Measurements from ENCODE around the gene SULT6B1.

DNA sequence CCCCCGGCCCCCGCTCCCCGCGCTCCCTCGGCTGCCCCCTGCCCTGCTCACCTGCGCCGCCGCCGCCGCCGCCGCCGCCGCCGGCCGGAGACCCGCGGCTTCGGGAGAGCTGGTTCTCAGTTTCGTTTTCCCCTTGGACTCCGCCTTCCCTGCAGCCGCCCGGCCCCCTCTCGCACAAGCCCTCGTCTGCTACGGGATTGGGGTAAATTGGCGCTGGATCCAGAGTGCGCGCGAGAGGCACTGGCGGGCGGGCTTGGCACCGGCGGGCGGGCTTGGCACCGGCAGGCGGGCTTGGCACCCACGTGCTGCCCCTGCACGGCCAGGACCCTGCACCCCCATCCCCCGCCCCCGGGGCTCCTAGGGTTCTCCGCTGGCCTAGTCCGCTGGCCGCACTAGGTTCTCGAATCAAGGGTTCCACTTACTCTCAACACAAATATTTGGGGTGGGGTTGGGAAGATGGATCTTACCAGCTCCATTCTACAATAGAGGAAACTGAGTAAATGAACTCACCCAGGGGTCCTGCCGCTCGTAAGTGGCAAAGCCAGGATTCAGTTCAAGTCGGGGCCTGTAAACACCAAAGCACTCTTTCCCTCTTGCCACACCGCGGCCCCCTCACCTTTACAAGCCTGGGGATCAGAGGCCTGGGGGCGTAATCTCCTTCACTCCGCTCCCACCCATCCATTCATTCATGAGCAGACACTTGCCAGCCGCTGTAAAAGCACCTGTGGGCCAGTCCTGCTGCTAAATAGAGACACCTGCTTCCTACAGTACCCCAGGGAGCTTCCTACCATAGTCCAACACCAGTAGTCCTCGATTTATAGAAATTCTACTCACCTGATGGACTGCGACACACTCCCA is 31.4 kb downstream of the SULT6B1 start, which contains the start of gene EIF2AK2:
- TF ChIP-seq, protein P1, sequence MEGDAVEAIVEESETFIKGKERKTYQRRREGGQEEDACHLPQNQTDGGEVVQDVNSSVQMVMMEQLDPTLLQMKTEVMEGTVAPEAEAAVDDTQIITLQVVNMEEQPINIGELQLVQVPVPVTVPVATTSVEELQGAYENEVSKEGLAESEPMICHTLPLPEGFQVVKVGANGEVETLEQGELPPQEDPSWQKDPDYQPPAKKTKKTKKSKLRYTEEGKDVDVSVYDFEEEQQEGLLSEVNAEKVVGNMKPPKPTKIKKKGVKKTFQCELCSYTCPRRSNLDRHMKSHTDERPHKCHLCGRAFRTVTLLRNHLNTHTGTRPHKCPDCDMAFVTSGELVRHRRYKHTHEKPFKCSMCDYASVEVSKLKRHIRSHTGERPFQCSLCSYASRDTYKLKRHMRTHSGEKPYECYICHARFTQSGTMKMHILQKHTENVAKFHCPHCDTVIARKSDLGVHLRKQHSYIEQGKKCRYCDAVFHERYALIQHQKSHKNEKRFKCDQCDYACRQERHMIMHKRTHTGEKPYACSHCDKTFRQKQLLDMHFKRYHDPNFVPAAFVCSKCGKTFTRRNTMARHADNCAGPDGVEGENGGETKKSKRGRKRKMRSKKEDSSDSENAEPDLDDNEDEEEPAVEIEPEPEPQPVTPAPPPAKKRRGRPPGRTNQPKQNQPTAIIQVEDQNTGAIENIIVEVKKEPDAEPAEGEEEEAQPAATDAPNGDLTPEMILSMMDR (conservative IDR thresholded peaks at IDR 0.05; ENCODE audit: low read depth, low read length), result no peak
- TF ChIP-seq POLR2A (IDR thresholded peaks at IDR 0.05; ENCODE audit: low read depth, low read length) (no peak), MXI1 (IDR thresholded peaks at IDR 0.05; ENCODE audit: borderline replicate concordance, low read depth, low read length) (no peak; the same call in 1 of the 2 replicates)

All from IMR-90 (cell line).